Smooth muscle cell (in vitro differentiated cells): ENCODE results near the gene IWS1. TPM values are rescaled to one million over a fixed set of nuclear protein-coding genes. Genes with fewer than 3 reads are reported as not detected.
"Not testable (repeated sequence)": the region's sequence is repeated elsewhere in the genome, so short reads cannot be mapped to it uniquely, and the experiment has no call there.

Experiments used
- DNase-seq: peaks from one replicate; lab custom pipeline; 2025; ENCODE audit not compliant: unreplicated experiment; lab: John Stamatoyannopoulos, UW
- H2AFZ ChIP-seq: fragments of 200-600 bp; sonication (generic); 2 replicates; pipeline ENCODE4 v1.6.0; 2016; ENCODE audit warnings: antibody characterized with exemption, low read depth, mild to moderate bottlenecking
- H3F3A ChIP-seq: fragments of 200-600 bp; sonication (generic); 2 replicates; pipeline ENCODE4 v1.6.0; 2017; ENCODE audit warnings: antibody characterized with exemption, low read depth
- H3K27ac ChIP-seq: fragments of 200-600 bp; sonication (generic); 2 replicates; pipeline ENCODE4 v1.5.1; 2016; ENCODE audit warnings: low read depth, mild to moderate bottlenecking
- H3K27me3 ChIP-seq: fragments of 200-600 bp; sonication (generic); 2 replicates; pipeline ENCODE4 v1.6.1; 2016; ENCODE audit warnings: low read depth, mild to moderate bottlenecking
- H3K36me3 ChIP-seq: fragments of 200-600 bp; sonication (generic); 2 replicates; pipeline ENCODE4 v1.5.1; 2016; ENCODE audit warnings: low read depth
- H3K4me1 ChIP-seq: fragments of 200-600 bp; sonication (generic); 2 replicates; pipeline ENCODE4 v1.5.1; 2016; ENCODE audit warnings: low read depth
- H3K4me2 ChIP-seq: fragments of 200-600 bp; sonication (generic); 2 replicates; pipeline ENCODE4 v1.6.0; 2016; ENCODE audit warnings: mild to moderate bottlenecking
- H3K4me3 ChIP-seq: fragments of 200-600 bp; sonication (generic); 2 replicates; pipeline ENCODE4 v1.5.1; 2016; ENCODE audit warnings: mild to moderate bottlenecking
- H3K79me2 ChIP-seq: fragments of 200-600 bp; sonication (generic); 2 replicates; pipeline ENCODE4 v1.6.0; 2016; ENCODE audit warnings: low read depth, mild to moderate bottlenecking
- H3K9ac ChIP-seq: fragments of 200-600 bp; sonication (generic); 2 replicates; pipeline ENCODE4 v1.6.0; 2016; ENCODE audit warnings: low read depth
- H3K9me3 ChIP-seq: fragments of 200-600 bp; sonication (generic); replicated peaks from 2 replicates; pipeline ENCODE4 v1.5.1; 2016; ENCODE audit warnings: low read depth
- H4K20me1 ChIP-seq: fragments of 200-600 bp; sonication (generic); 2 replicates; pipeline ENCODE4 v1.6.0; 2016; ENCODE audit warnings: low read depth
- WGBS: methylation state at CpG from one replicate; pipeline ENCODE4 v1.1.7; 2016; ENCODE audit warnings: low lambda C conversion rate; 5-methylcytosine and 5-hydroxymethylcytosine counted together
- polyA plus RNA-seq: library from polyadenylated mRNA; unstranded; fragments of >200 nt; fragmentation: Nextera tagmentation; extraction: Ambion mirVana; gene quantifications from 2 replicates; pipeline ENCODE4 v1.2.1, GENCODE V29; 2016
- total RNA-seq: library from RNA; depleted of rRNA; stranded (reverse); fragments of >200 nt; gene quantifications from 2 replicates; pipeline ENCODE4 v1.2.3, GENCODE V29; 2014
- TF ChIP-seq, protein P1 (sequence below): fragments of 200-600 bp; sonication (generic); IDR thresholded peaks from 2 replicates; pipeline ENCODE4 v1.5.1; 2017; ENCODE audit warnings: borderline replicate concordance, mild to moderate bottlenecking, antibody characterized with exemption; ENCODE audit not compliant: insufficient read depth, poor library complexity, severe bottlenecking

IWS1 gene
- total and polyA plus RNA-seq, 2 experiments from 2014 or later: 31.2 to 36.1 TPM

- Histone ChIP-seq H3K4me1 (peaks cover 13% of the 10 kb centered on the region), H3F3A (no peaks in the 10 kb centered on the region), H3K9ac (peak overlapping the region; percentile 97), H3K79me2 (peaks cover 52% of the 10 kb centered on the region), H3K36me3 (no peaks in the 10 kb centered on the region), H3K9me3 (no peaks in the 10 kb centered on the region), H4K20me1 (peaks cover 38% of the 10 kb centered on the region), H3K27ac (peak overlapping the region; percentile 94), H3K27me3 (no peaks in the 10 kb centered on the region), H2AFZ (peak overlapping the region; percentile 82), H3K4me3 (peak overlapping the region; percentile 79), H3K4me2 (peak overlapping the region; percentile 86)
- WGBS: under 1% methylated on average over 19 of the region's 19 CpGs
- DNase-seq: no peak
- TF ChIP-seq, protein P1, sequence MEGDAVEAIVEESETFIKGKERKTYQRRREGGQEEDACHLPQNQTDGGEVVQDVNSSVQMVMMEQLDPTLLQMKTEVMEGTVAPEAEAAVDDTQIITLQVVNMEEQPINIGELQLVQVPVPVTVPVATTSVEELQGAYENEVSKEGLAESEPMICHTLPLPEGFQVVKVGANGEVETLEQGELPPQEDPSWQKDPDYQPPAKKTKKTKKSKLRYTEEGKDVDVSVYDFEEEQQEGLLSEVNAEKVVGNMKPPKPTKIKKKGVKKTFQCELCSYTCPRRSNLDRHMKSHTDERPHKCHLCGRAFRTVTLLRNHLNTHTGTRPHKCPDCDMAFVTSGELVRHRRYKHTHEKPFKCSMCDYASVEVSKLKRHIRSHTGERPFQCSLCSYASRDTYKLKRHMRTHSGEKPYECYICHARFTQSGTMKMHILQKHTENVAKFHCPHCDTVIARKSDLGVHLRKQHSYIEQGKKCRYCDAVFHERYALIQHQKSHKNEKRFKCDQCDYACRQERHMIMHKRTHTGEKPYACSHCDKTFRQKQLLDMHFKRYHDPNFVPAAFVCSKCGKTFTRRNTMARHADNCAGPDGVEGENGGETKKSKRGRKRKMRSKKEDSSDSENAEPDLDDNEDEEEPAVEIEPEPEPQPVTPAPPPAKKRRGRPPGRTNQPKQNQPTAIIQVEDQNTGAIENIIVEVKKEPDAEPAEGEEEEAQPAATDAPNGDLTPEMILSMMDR: no peak
These were observed 578 bp downstream of the IWS1 start for GRCh38 chr2:127525691-127526131.

DNA sequence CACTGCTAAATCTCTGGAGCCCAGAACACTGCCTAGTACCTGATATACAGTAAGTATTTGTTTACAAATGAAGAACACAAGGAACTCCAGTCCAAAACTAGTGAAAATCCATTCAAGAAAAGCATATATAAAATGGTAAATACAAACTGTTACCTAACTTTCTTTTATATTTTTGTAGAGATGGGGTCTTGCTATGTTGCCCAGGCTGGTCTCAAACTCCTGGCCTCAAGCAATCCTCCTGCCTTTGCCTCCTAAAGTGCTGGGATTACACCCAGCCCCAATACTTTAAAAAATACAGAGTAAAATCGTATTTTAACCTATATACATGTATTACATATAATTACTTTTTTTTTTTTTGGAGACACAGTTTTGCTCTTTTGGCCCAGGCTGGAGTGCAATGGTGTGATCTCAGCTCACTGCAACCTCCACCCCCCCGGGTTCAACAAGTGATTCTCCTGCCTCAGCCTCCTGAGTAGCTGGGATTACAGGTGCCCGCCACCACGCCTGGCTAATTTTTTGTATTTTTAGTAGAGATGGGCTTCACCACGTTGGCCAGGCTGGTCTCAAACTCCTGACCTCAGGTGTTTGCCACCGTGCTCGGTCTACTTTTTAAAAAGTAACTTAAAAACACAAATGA is 2.0 kb downstream of the IWS1 start:
- DNase-seq, H3K36me3 ChIP-seq, H3K9ac ChIP-seq, H2AFZ ChIP-seq, H3K27ac ChIP-seq, H3K9me3 ChIP-seq, H3K4me3 ChIP-seq, H3F3A ChIP-seq, H3K27me3 ChIP-seq: not testable (repeated sequence)
- Histone ChIP-seq H3K4me2 (peak overlapping the region; percentile 86), H4K20me1 (peaks cover 52% of the 10 kb centered on the region), H3K4me1 (peaks cover 13% of the 10 kb centered on the region), H3K79me2 (peaks cover 66% of the 10 kb centered on the region)
- WGBS: 94% methylated on average over 7 of the region's 7 CpGs

- no peaks in the 10 kb centered on the region for H3K9me3 ChIP-seq
These were observed 2.9 kb downstream of the IWS1 start for GRCh38 chr2:127523269-127523939.

GRCh38 chr2:127520424-127520823 is 5.9 kb downstream of the IWS1 start:
- Histone ChIP-seq H3K4me3 (no peak overlapping the region), H3K4me1 (peaks cover 5% of the 10 kb centered on the region), H3K79me2 (peaks cover 96% of the 10 kb centered on the region), H3K36me3 (no peaks in the 10 kb centered on the region), H2AFZ (no peak overlapping the region), H4K20me1 (peaks cover 91% of the 10 kb centered on the region), H3K9me3 (no peaks in the 10 kb centered on the region), H3K4me2 (no peak overlapping the region), H3F3A (peaks cover 3% of the 10 kb centered on the region), H3K27ac (no peak overlapping the region), H3K9ac (no peak overlapping the region), H3K27me3 (no peaks in the 10 kb centered on the region)
- TF ChIP-seq, protein P1: no peak
- no peak for DNase-seq
- WGBS: 96% methylated on average over 4 of the region's 4 CpGs

More at GRCh38 chr2:127523269-127523939, 2.9 kb downstream of the IWS1 start:
- 91% methylated on average over 8 of the region's 8 CpGs for WGBS
- peaks cover 61% of the 10 kb centered on the region for H4K20me1 ChIP-seq
- no peak overlapping the region for H3K9ac ChIP-seq
- H3K4me1 ChIP-seq: peaks cover 9% of the 10 kb centered on the region
- no peak for DNase-seq
- H3K27ac ChIP-seq: no peak overlapping the region
- peaks cover 3% of the 10 kb centered on the region for H3F3A ChIP-seq
- H3K4me3 ChIP-seq: no peak overlapping the region
- no peaks in the 10 kb centered on the region for H3K36me3 ChIP-seq
- TF ChIP-seq, protein P1: no peak
- no peak overlapping the region for H3K4me2 ChIP-seq
- no peaks in the 10 kb centered on the region for H3K27me3 ChIP-seq
- H2AFZ ChIP-seq: no peak overlapping the region
- peaks cover 76% of the 10 kb centered on the region for H3K79me2 ChIP-seq
